ENCODE data around the gene BLTP3A. TPM values are rescaled to one million over a fixed set of nuclear protein-coding genes. Genes with fewer than 3 reads are reported as not detected.

Gene BLTP3A
- total and polyA plus RNA-seq, 2 donors (not counting 1 experiment from before 2014, with no cell fraction given), result 4.1 to 11.3 TPM

Small RNA genes within 50 kb of the gene (small RNA-seq; reads per million reads assigned to genes)
- not detected for gene RF00019 (ENCODE audit: insufficient read length, low read depth, low replicate concordance)

Other genes with a start within 250 kb of the BLTP3A start
- not detected in 2 replicates for gene SPDEF, start 235.8 kb upstream of the BLTP3A start, total RNA-seq
- 0.10 and 0.32 TPM in 2 replicates for gene SPDEF, start 235.8 kb upstream of the BLTP3A start, polyA plus RNA-seq
- gene ILRUN, start 95.3 kb upstream of the BLTP3A start, total RNA-seq, result 71.3 and 76.4 TPM in 2 replicates
- 30.1 and 39.4 TPM in 2 replicates for gene ILRUN, start 95.3 kb upstream of the BLTP3A start, polyA plus RNA-seq
- 49.1 and 53.7 TPM in 2 replicates for gene SNRPC, start 34.6 kb upstream of the BLTP3A start, total RNA-seq
- 93.9 and 109 TPM in 2 replicates for gene SNRPC, start 34.6 kb upstream of the BLTP3A start, polyA plus RNA-seq
- 28.5 and 32.5 TPM in 2 replicates for gene TAF11, start 96.0 kb downstream of the BLTP3A start, total RNA-seq
- 27.3 and 48.1 TPM in 2 replicates for gene TAF11, start 96.0 kb downstream of the BLTP3A start, polyA plus RNA-seq
- 18.4 and 19.7 TPM in 2 replicates for gene ANKS1A, start 97.2 kb downstream of the BLTP3A start, total RNA-seq
- 3.4 and 3.6 TPM in 2 replicates for gene ANKS1A, start 97.2 kb downstream of the BLTP3A start, polyA plus RNA-seq